ENCODE results near the gene CX3CL1. TPM values are rescaled to one million over a fixed set of nuclear protein-coding genes. Genes with fewer than 3 reads are reported as not detected.
A peak's percentile ranks its signal among the peaks of the same experiment; 100 is the strongest.

The CX3CL1 gene
- total RNA-seq, 4 donors from 2014 or later, result 1.0 to 31.2 (median 7.1) TPM

DNA sequence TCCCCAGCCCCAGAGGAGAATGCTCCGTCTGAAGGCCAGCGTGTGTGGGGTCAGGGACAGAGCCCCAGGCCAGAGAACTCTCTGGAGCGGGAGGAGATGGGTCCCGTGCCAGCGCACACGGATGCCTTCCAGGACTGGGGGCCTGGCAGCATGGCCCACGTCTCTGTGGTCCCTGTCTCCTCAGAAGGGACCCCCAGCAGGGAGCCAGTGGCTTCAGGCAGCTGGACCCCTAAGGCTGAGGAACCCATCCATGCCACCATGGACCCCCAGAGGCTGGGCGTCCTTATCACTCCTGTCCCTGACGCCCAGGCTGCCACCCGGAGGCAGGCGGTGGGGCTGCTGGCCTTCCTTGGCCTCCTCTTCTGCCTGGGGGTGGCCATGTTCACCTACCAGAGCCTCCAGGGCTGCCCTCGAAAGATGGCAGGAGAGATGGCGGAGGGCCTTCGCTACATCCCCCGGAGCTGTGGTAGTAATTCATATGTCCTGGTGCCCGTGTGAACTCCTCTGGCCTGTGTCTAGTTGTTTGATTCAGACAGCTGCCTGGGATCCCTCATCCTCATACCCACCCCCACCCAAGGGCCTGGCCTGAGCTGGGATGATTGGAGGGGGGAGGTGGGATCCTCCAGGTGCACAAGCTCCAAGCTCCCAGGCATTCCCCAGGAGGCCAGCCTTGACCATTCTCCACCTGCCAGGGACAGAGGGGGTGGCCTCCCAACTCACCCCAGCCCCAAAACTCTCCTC, 10.4 kb downstream of the CX3CL1 start:
- Histone ChIP-seq H3K9me3 (no peaks in the 10 kb centered on the region), H3K27me3 (no peaks in the 10 kb centered on the region), H3K4me1 (no peaks in the 10 kb centered on the region), H3K27ac (no peak overlapping the region), H3K4me3 (no peak overlapping the region), H3K36me3 (no peaks in the 10 kb centered on the region)
- DNase-seq, result no peak
- TF ChIP-seq, protein P1, sequence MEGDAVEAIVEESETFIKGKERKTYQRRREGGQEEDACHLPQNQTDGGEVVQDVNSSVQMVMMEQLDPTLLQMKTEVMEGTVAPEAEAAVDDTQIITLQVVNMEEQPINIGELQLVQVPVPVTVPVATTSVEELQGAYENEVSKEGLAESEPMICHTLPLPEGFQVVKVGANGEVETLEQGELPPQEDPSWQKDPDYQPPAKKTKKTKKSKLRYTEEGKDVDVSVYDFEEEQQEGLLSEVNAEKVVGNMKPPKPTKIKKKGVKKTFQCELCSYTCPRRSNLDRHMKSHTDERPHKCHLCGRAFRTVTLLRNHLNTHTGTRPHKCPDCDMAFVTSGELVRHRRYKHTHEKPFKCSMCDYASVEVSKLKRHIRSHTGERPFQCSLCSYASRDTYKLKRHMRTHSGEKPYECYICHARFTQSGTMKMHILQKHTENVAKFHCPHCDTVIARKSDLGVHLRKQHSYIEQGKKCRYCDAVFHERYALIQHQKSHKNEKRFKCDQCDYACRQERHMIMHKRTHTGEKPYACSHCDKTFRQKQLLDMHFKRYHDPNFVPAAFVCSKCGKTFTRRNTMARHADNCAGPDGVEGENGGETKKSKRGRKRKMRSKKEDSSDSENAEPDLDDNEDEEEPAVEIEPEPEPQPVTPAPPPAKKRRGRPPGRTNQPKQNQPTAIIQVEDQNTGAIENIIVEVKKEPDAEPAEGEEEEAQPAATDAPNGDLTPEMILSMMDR (IDR thresholded peaks at IDR 0.05), result no peak
- no peak for TF ChIP-seq POLR2A (IDR thresholded peaks at IDR 0.05)
- intact Hi-C loops (cut with DNase I; ENCODE audit: low total_unique reads), result no loop called here

GRCh38 chr16:57383276-57384247, 11.3 kb downstream of the CX3CL1 start:
- no peaks in the 10 kb centered on the region for H3K27me3 ChIP-seq
- no peak overlapping the region for H3K4me3 ChIP-seq
- no peaks in the 10 kb centered on the region for H3K4me1 ChIP-seq
- H3K9me3 ChIP-seq, result no peaks in the 10 kb centered on the region
- peak in 1 of 2 donors; percentile 49 for DNase-seq
- no peaks in the 10 kb centered on the region for H3K36me3 ChIP-seq
- H3K27ac ChIP-seq, result peak overlapping the region; percentile 23 to 31
- intact Hi-C loops (cut with DNase I; ENCODE audit: low total_unique reads), result no loop called here
- no peak for TF ChIP-seq POLR2A (IDR thresholded peaks at IDR 0.05)
- TF ChIP-seq, protein P1 (IDR thresholded peaks at IDR 0.05), result no peak

DNA sequence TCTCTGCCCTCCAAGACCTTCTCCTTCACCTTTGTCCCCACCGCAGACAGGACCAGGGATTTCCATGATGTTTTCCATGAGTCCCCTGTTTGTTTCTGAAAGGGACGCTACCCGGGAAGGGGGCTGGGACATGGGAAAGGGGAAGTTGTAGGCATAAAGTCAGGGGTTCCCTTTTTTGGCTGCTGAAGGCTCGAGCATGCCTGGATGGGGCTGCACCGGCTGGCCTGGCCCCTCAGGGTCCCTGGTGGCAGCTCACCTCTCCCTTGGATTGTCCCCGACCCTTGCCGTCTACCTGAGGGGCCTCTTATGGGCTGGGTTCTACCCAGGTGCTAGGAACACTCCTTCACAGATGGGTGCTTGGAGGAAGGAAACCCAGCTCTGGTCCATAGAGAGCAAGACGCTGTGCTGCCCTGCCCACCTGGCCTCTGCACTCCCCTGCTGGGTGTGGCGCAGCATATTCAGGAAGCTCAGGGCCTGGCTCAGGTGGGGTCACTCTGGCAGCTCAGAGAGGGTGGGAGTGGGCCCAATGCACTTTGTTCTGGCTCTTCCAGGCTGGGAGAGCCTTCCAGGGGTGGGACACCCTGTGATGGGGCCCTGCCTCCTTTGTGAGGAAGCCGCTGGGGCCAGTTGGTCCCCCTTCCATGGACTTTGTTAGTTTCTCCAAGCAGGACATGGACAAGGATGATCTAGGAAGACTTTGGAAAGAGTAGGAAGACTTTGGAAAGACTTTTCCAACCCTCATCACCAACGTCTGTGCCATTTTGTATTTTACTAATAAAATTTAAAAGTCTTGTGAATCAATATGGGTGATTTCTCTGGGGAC, 12.2 kb downstream of the CX3CL1 start:
- no peaks in the 10 kb centered on the region for H3K27me3 ChIP-seq
- H3K36me3 ChIP-seq, result no peaks in the 10 kb centered on the region
- intact Hi-C loops (cut with DNase I; ENCODE audit: low total_unique reads), result no loop called here
- H3K4me3 ChIP-seq, result no peak overlapping the region
- no peaks in the 10 kb centered on the region for H3K9me3 ChIP-seq
- peak overlapping the region; percentile 23 to 31 for H3K27ac ChIP-seq
- no peak for DNase-seq
- no peaks in the 10 kb centered on the region for H3K4me1 ChIP-seq
- TF ChIP-seq, protein P1 (IDR thresholded peaks at IDR 0.05), result no peak
- no peak for TF ChIP-seq POLR2A (IDR thresholded peaks at IDR 0.05)

DNA sequence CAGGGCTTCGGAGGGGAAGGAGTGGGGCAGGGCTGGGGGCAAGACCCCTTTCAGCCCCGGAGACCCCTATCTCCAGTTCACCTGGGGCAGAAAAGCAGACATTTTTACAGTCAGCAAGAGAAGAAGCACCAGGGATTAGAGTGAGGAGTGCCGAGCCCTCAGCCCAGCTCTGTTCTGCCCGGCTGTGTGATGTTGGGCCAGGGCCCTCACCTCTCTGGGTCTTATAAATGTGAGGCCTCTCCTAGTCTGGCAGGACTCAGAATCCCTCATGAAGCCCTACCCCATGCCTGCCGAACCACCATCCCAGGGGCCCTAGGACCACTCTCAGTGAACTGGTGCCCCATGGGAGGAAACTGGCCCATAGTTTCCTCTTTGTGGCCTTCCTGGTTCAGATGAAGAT, 12.8 kb downstream of the CX3CL1 start:
- no peak overlapping the region for H3K4me3 ChIP-seq
- no peak for TF ChIP-seq POLR2A (IDR thresholded peaks at IDR 0.05)
- TF ChIP-seq, protein P1 (IDR thresholded peaks at IDR 0.05), result no peak

More for the DNA sequence above, 12.8 kb downstream of the CX3CL1 start:
- no peaks in the 10 kb centered on the region for H3K36me3 ChIP-seq
- H3K9me3 ChIP-seq, result no peaks in the 10 kb centered on the region
- no peak for DNase-seq
- no peaks in the 10 kb centered on the region for H3K4me1 ChIP-seq
- H3K27me3 ChIP-seq, result no peaks in the 10 kb centered on the region
- no peak overlapping the region for H3K27ac ChIP-seq
- intact Hi-C loops (cut with DNase I; ENCODE audit: low total_unique reads), result no loop called here

Data from uterus (tissue), 4 donors.